T-cell (primary cell): ENCODE data around the gene CBFA2T3. TPM values are rescaled to one million over a fixed set of nuclear protein-coding genes. Genes with fewer than 3 reads are reported as not detected.

Experiments used
- ATAC-seq, 4 experiments: fragments of 200-7000 bp in 3 of 4; fragments of 150-1000 bp in 1 of 4; cut with Tn5 transposase; replicated peaks in 1 of 4; 1 replicate in 3 of 4; 2 replicates in 1 of 4; pipeline ENCODE4 v1.10.0; 2021; ENCODE audit warnings: moderate library complexity in 3 of 4, mild to moderate bottlenecking in 2 of 4, moderate number of reproducible peaks in 1 of 4
- CTCF ChIA-PET, 2 donors: fragments of 300-600 bp; sonication (Branson Sonifier 250); formaldehyde crosslinking; loops; one replicate each; lab custom pipeline; 2022; ENCODE audit warnings: antibody characterized with exemption in 2 of 2; lab: Charles Lee
- POLR2A ChIA-PET, 2 donors: fragments of 300-600 bp; sonication (Branson Sonifier 250); formaldehyde crosslinking; loops; one replicate each; lab custom pipeline; 2022; ENCODE audit warnings: antibody characterized with exemption in 2 of 2; lab: Charles Lee
- DNase-seq, 35 experiments: peaks; one replicate each; pipeline versions ENCODE4 v3.0.0 to v3.0.0-alpha.2; 2013 to 2023
- H3K27ac ChIP-seq: one replicate; pipeline ENCODE4 v1.5.1; 2013; ENCODE audit warnings: low read length
- H3K27me3 ChIP-seq, 2 experiments: replicated peaks in 1 of 2; 1 replicate in 1 of 2; 2 replicates in 1 of 2; pipeline versions ENCODE4 v1.6.1 to v1.7.0; 2013; ENCODE audit warnings: low read length in 1 of 2, mixed read lengths in 1 of 2; ENCODE audit not compliant: control insufficient read depth in 2 of 2, insufficient read depth in 2 of 2; ENCODE audit errors: extremely low read depth in 1 of 2
- H3K36me3 ChIP-seq, 2 donors: 1 replicate in 1 of 2; 2 replicates in 1 of 2; pipeline versions ENCODE4 v1.6.1 to v1.7.0; 2013; ENCODE audit warnings: low read length in 1 of 2; ENCODE audit not compliant: control insufficient read depth in 2 of 2, insufficient read depth in 1 of 2; ENCODE audit errors: extremely low read depth in 1 of 2
- H3K4me1 ChIP-seq, 2 experiments: 1 replicate in 1 of 2; 2 replicates in 1 of 2; pipeline versions ENCODE4 v1.6.1 to v1.7.0; 2013; ENCODE audit warnings: low read length in 2 of 2, mixed read lengths in 1 of 2; ENCODE audit not compliant: insufficient read depth in 2 of 2, control insufficient read depth in 1 of 2; ENCODE audit errors: extremely low read depth in 1 of 2
- H3K4me3 ChIP-seq, 2 donors: 1 replicate in 1 of 2; 2 replicates in 1 of 2; pipeline versions ENCODE4 v1.5.1 to v1.7.0; 2013; ENCODE audit warnings: mild to moderate bottlenecking in 2 of 2, low read length in 1 of 2, moderate library complexity in 1 of 2; ENCODE audit not compliant: control insufficient read depth in 1 of 2; ENCODE audit errors: extremely low read depth in 1 of 2
- H3K9me3 ChIP-seq: 2 replicates; pipeline ENCODE4 v1.7.0; 2013
- H3K27ac Mint-ChIP-seq, 2 donors: one replicate each; pipeline ENCODE4 v1.8.0; 2020 to 2021; ENCODE audit warnings: mild to moderate bottlenecking in 2 of 2, mixed read lengths in 2 of 2
- H3K27me3 Mint-ChIP-seq, 2 donors: one replicate each; pipeline ENCODE4 v1.8.0; 2021 to 2022; ENCODE audit warnings: mixed read lengths in 2 of 2
- H3K36me3 Mint-ChIP-seq: one replicate; pipeline ENCODE4 v1.8.0; 2021; ENCODE audit warnings: mixed read lengths
- H3K4me1 Mint-ChIP-seq, 3 donors: one replicate each; pipeline ENCODE4 v1.8.0; 2020 to 2022; ENCODE audit warnings: mixed read lengths in 3 of 3, mild to moderate bottlenecking in 1 of 3
- H3K4me3 Mint-ChIP-seq, 3 donors: one replicate each; pipeline ENCODE4 v1.8.0; 2020 to 2022; ENCODE audit warnings: mild to moderate bottlenecking in 3 of 3, mixed read lengths in 3 of 3, moderate library complexity in 3 of 3
- H3K9me3 Mint-ChIP-seq, 3 donors: one replicate each; pipeline ENCODE4 v1.8.0; 2020 to 2022; ENCODE audit warnings: mixed read lengths in 3 of 3
- WGBS: methylation state at CpG from one replicate; pipeline ENCODE4 v1.1.5; 2013; ENCODE audit warnings: missing lambda C conversion rate; ENCODE audit not compliant: insufficient coverage; 5-methylcytosine and 5-hydroxymethylcytosine counted together
- total RNA-seq, 35 experiments: library from RNA in 6 of 35; stranded (reverse) in 6 of 35; fragments of 120-200 nt in 1 of 35; gene quantifications; one replicate each; pipeline versions ENCODE4 v1.2.1 to v1.2.4 and lab custom pipeline; 2013 to 2026

Gene CBFA2T3
- total RNA-seq, 5 donors from 2014 or later (not counting 1 experiment from before 2014, with no cell fraction given), result 2.0 to 4.0 (median 2.1) TPM

DNA sequence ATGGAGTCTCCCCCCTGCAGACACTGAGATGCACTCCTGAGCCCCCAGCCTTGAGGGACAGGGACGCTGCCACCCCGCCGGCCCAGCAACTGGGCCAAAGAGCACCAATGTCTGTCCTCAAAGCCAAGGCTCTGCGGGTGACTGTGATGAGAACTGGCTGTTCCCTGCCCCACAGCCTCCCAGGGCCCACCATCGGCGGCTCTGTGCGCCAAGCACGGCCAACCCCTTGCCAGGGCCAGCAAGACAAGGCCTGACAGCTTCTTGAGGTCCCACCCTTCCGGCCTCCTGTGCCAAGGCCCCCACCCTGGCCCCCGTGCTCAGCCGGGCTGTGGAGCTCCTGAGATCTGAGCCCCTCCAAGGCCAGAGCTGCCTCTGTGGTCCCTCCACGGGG is 76.3 kb downstream of the CBFA2T3 start:
- no peak overlapping the region for H3K4me3 Mint-ChIP-seq
- ChIA-PET POLR2A (no interaction called here), CTCF (no interaction called here)
- H3K36me3 Mint-ChIP-seq, result no peaks in the 10 kb centered on the region
- no peaks in the 10 kb centered on the region for H3K4me1 ChIP-seq
- ATAC-seq, result no peak
- no peak overlapping the region for H3K27ac Mint-ChIP-seq
- H3K27me3 Mint-ChIP-seq, result no peaks in the 10 kb centered on the region
- no peak overlapping the region for H3K27ac ChIP-seq
- no peak for DNase-seq
- no peaks in the 10 kb centered on the region for H3K4me1 Mint-ChIP-seq
- H3K27me3 ChIP-seq, result peaks cover 0 to 19% of the 10 kb centered on the region in 2 experiments
- H3K9me3 Mint-ChIP-seq, result no peaks in the 10 kb centered on the region
- H3K9me3 ChIP-seq, result no peaks in the 10 kb centered on the region
- H3K36me3 ChIP-seq, result no peaks in the 10 kb centered on the region
- H3K4me3 ChIP-seq, result no peak overlapping the region
- 86% methylated on average over 12 of the region's 12 CpGs for WGBS

GRCh38 chr16:88899901-88900661 is 76.9 kb downstream of the CBFA2T3 start:
- DNase-seq, result no peak
- Histone ChIP-seq H3K4me1 (no peaks in the 10 kb centered on the region), H3K9me3 (no peaks in the 10 kb centered on the region), H3K36me3 (no peaks in the 10 kb centered on the region), H3K27me3 (peaks cover 0 to 19% of the 10 kb centered on the region in 2 experiments), H3K27ac (no peak overlapping the region), H3K4me3 (no peak overlapping the region)
- no peaks in the 10 kb centered on the region for H3K9me3 Mint-ChIP-seq
- no peak for ATAC-seq
- H3K27me3 Mint-ChIP-seq, result no peaks in the 10 kb centered on the region
- POLR2A ChIA-PET, result no interaction called here
- no peaks in the 10 kb centered on the region for H3K36me3 Mint-ChIP-seq
- no peaks in the 10 kb centered on the region for H3K4me1 Mint-ChIP-seq
- H3K4me3 Mint-ChIP-seq, result no peak overlapping the region
- WGBS, result 88% methylated on average over 41 of the region's 41 CpGs
- CTCF ChIA-PET, result no interaction called here
- H3K27ac Mint-ChIP-seq, result no peak overlapping the region

- Mint-ChIP-seq H3K36me3 (no peaks in the 10 kb centered on the region), H3K27me3 (no peaks in the 10 kb centered on the region), H3K9me3 (no peaks in the 10 kb centered on the region), H3K27ac (no peak overlapping the region), H3K4me3 (no peak overlapping the region), H3K4me1 (no peaks in the 10 kb centered on the region)
- peaks cover 0 to 17% of the 10 kb centered on the region in 2 experiments for H3K27me3 ChIP-seq
- H3K9me3 ChIP-seq, result no peaks in the 10 kb centered on the region
- 93% methylated on average over 16 of the region's 34 CpGs for whole genome bisulfite sequencing
- no peak overlapping the region for H3K4me3 ChIP-seq
- ChIA-PET CTCF (no interaction called here), POLR2A (no interaction called here)
- H3K27ac ChIP-seq, result no peak overlapping the region
- H3K4me1 ChIP-seq, result no peaks in the 10 kb centered on the region
- ATAC-seq, result no peak
- H3K36me3 ChIP-seq, result no peaks in the 10 kb centered on the region
- no peak for DNase-seq
Observed at GRCh38 chr16:88897696-88898425, 79.1 kb downstream of the CBFA2T3 start.

GRCh38 chr16:88896238-88897070 is 80.6 kb downstream of the CBFA2T3 start:
- Histone ChIP-seq H3K27ac (no peak overlapping the region), H3K9me3 (no peaks in the 10 kb centered on the region), H3K4me3 (no peak overlapping the region), H3K27me3 (peaks cover 0 to 17% of the 10 kb centered on the region in 2 experiments), H3K4me1 (no peaks in the 10 kb centered on the region), H3K36me3 (no peaks in the 10 kb centered on the region)
- Mint-ChIP-seq H3K36me3 (no peaks in the 10 kb centered on the region), H3K4me1 (no peaks in the 10 kb centered on the region), H3K27ac (no peak overlapping the region), H3K4me3 (no peak overlapping the region), H3K27me3 (no peaks in the 10 kb centered on the region), H3K9me3 (no peaks in the 10 kb centered on the region)
- DNase-seq, result no peak
- WGBS, result 92% methylated on average over 57 of the region's 57 CpGs
- ChIA-PET POLR2A (no interaction called here), CTCF (no interaction called here)
- no peak for ATAC-seq

DNA sequence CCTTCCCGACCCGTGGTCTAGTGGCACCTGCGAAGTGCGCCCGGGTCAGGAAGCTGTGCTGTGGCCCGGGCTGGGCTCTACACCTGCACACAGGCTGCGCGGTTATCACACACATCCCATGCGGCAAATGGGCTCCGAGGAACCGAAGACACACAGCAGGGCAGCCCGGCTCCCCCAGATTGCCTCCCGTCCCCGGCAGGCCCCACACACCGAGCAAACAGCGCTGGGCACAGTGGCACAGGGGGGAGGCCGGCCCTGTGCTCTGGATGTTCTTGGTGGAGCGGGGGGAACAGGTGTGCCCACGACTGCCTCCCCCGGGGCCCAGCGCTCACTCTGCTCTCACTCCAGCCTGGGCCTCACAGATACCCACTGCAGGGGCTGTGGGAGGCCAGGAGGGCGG is 81.7 kb downstream of the CBFA2T3 start:
- no peaks in the 10 kb centered on the region for H3K4me1 Mint-ChIP-seq
- 88% methylated on average over 21 of the region's 22 CpGs for WGBS
- H3K27me3 Mint-ChIP-seq, result no peaks in the 10 kb centered on the region
- ChIA-PET CTCF (no interaction called here), POLR2A (no interaction called here)
- H3K9me3 ChIP-seq, result no peaks in the 10 kb centered on the region
- H3K36me3 ChIP-seq, result no peaks in the 10 kb centered on the region
- H3K4me3 Mint-ChIP-seq, result no peak overlapping the region
- no peak for ATAC-seq
- H3K9me3 Mint-ChIP-seq, result no peaks in the 10 kb centered on the region
- H3K4me1 ChIP-seq, result no peaks in the 10 kb centered on the region
- no peak overlapping the region for H3K4me3 ChIP-seq
- no peak overlapping the region for H3K27ac Mint-ChIP-seq
- peaks cover 0 to 13% of the 10 kb centered on the region in 2 experiments for H3K27me3 ChIP-seq
- no peak overlapping the region for H3K27ac ChIP-seq
- DNase-seq, result no peak
- H3K36me3 Mint-ChIP-seq, result no peaks in the 10 kb centered on the region

DNA sequence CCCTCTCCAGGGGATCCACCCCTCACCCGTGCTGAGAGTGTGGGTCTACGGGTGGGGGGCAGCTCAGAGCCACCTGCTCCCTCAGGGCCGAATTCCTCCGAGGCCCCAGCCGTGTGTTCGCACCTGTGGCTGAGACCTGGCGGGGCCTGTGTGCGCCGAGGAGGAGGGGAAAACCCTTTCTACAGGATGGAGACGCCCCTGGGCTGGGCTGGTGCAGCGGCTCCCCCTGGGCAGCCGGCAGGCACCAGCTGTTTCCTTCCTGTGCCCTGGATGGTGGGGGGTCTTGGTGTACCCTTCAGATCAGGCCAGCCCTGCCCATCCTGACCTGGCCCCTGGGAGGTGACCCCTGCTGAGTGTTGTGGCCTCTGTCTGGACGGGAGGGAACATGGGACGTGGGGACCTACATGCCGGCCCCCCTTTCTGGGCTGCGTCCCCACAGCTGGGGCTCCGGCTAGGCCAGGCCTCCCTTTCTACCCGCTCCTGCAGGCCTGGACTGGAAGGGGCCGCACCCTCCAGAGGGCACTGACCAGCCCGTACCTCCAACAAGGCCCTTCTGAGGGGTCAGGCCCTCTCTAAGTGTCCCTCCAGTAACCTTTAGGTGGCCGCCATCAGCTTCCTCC is 82.2 kb downstream of the CBFA2T3 start:
- Histone ChIP-seq H3K4me3 (no peak overlapping the region), H3K27ac (no peak overlapping the region), H3K36me3 (no peaks in the 10 kb centered on the region), H3K27me3 (peaks cover 0 to 11% of the 10 kb centered on the region in 2 experiments), H3K9me3 (no peaks in the 10 kb centered on the region), H3K4me1 (no peaks in the 10 kb centered on the region)
- H3K36me3 Mint-ChIP-seq, result no peaks in the 10 kb centered on the region
- H3K4me3 Mint-ChIP-seq, result no peak overlapping the region
- DNase-seq (no peak), ATAC-seq (peak in 1 of 4 experiments; percentile 30)
- no peaks in the 10 kb centered on the region for H3K4me1 Mint-ChIP-seq
- CTCF ChIA-PET, result no interaction called here
- no peaks in the 10 kb centered on the region for H3K9me3 Mint-ChIP-seq
- POLR2A ChIA-PET, result no interaction called here
- no peaks in the 10 kb centered on the region for H3K27me3 Mint-ChIP-seq
- H3K27ac Mint-ChIP-seq, result no peak overlapping the region
- WGBS, result 58% methylated on average over 15 of the region's 21 CpGs
